Common myeloid progenitor, CD34-positive (primary cell): ENCODE results near the gene PLXNA4.

Experiments
- CTCF ChIA-PET: fragments of 350-600 bp; sonication (Branson Sonifier 250); formaldehyde crosslinking; loops from one replicate; lab custom pipeline; 2021; ENCODE audit warnings: antibody characterized with exemption; lab: Charles Lee
- POLR2A ChIA-PET: fragments of 350-600 bp; sonication (Branson Sonifier 250); formaldehyde crosslinking; loops from one replicate; lab custom pipeline; 2021; ENCODE audit warnings: antibody characterized with exemption; lab: Charles Lee
- DNase-seq, 3 donors: peaks; one replicate each; pipeline versions ENCODE4 v3.0.0 to v3.0.0-alpha.2; 2013
- H3K27ac ChIP-seq, 2 experiments: 1 replicate in 1 of 2; 2 replicates in 1 of 2; pipeline ENCODE4 v1.7.0; 2013; ENCODE audit warnings: inconsistent platforms in 2 of 2, low read length in 2 of 2, mild to moderate bottlenecking in 2 of 2, low read depth in 1 of 2, moderate library complexity in 1 of 2; ENCODE audit not compliant: severe bottlenecking in 2 of 2, insufficient read depth in 1 of 2, poor library complexity in 1 of 2
- H3K27me3 ChIP-seq, 5 experiments: replicated peaks in 2 of 5; 1 replicate in 3 of 5; 2 replicates in 2 of 5; pipeline versions ENCODE4 v1.6.1 to v1.7.0; 2013; ENCODE audit warnings: low read length in 4 of 5, mild to moderate bottlenecking in 2 of 5, moderate library complexity in 2 of 5, inconsistent platforms in 1 of 5; ENCODE audit not compliant: insufficient read depth in 5 of 5, control insufficient read depth in 4 of 5
- H3K36me3 ChIP-seq, 4 experiments: 1 replicate in 2 of 4; 2 replicates in 2 of 4; pipeline versions ENCODE4 v1.6.1 to v1.7.0; 2013; ENCODE audit warnings: low read length in 3 of 4, control low read depth in 1 of 4, mild to moderate bottlenecking in 1 of 4; ENCODE audit not compliant: control insufficient read depth in 4 of 4, insufficient read depth in 4 of 4
- H3K4me1 ChIP-seq, 4 experiments: 1 replicate in 3 of 4; 2 replicates in 1 of 4; pipeline versions ENCODE4 v1.6.1 to v1.7.1; 2013; ENCODE audit warnings: low read length in 3 of 4, mild to moderate bottlenecking in 3 of 4, control low read depth in 1 of 4, inconsistent platforms in 1 of 4, moderate library complexity in 1 of 4; ENCODE audit not compliant: control insufficient read depth in 4 of 4, insufficient read depth in 4 of 4; ENCODE audit errors: control extremely low read depth in 1 of 4
- H3K4me3 ChIP-seq, 7 experiments: 1 replicate in 4 of 7; 2 replicates in 3 of 7; pipeline versions ENCODE4 v1.5.1 to v1.7.0; 2013; ENCODE audit warnings: mild to moderate bottlenecking in 7 of 7, low read length in 6 of 7, moderate library complexity in 6 of 7, inconsistent platforms in 2 of 7, low read depth in 2 of 7, control low read depth in 1 of 7; ENCODE audit not compliant: insufficient read depth in 4 of 7, control insufficient read depth in 1 of 7; ENCODE audit errors: extremely low read depth in 1 of 7
- H3K9me3 ChIP-seq, 5 experiments: 1 replicate in 4 of 5; 2 replicates in 1 of 5; pipeline versions ENCODE4 v1.6.1 to v1.7.1; 2013; ENCODE audit warnings: low read length in 4 of 5, mild to moderate bottlenecking in 2 of 5, inconsistent platforms in 1 of 5, low read depth in 1 of 5, moderate library complexity in 1 of 5; ENCODE audit not compliant: control insufficient read depth in 4 of 5, insufficient read depth in 2 of 5; ENCODE audit errors: control extremely low read depth in 1 of 5
- WGBS: methylation state at CpG from one replicate; pipeline ENCODE4 v1.1.5; 2013; ENCODE audit not compliant: insufficient coverage; 5-methylcytosine and 5-hydroxymethylcytosine counted together

PLXNA4 gene

GRCh38 chr7:132190683-132191082 lies 385.6 kb downstream of the PLXNA4 start:
- CTCF ChIA-PET, result no interaction called here

GRCh38 chr7:132189881-132190280 lies 386.4 kb downstream of the PLXNA4 start:
- H3K27me3 ChIP-seq, result no peaks in the 10 kb centered on the region
- ChIA-PET POLR2A (no interaction called here), CTCF (no interaction called here)
- H3K4me1 ChIP-seq, result no peaks in the 10 kb centered on the region
- DNase-seq, result no peak
- H3K36me3 ChIP-seq, result no peaks in the 10 kb centered on the region
- H3K9me3 ChIP-seq, result peaks cover 0 to 24% (median 10%) of the 10 kb centered on the region in 5 experiments
- H3K4me3 ChIP-seq, result no peak overlapping the region
- no peak overlapping the region for H3K27ac ChIP-seq

More at GRCh38 chr7:132190683-132191082, 385.6 kb downstream of the PLXNA4 start:
- no peak overlapping the region for H3K4me3 ChIP-seq
- H3K4me1 ChIP-seq, result no peaks in the 10 kb centered on the region
- H3K27me3 ChIP-seq, result no peaks in the 10 kb centered on the region
- H3K27ac ChIP-seq, result no peak overlapping the region
- H3K9me3 ChIP-seq, result peaks cover 0 to 24% (median 10%) of the 10 kb centered on the region in 5 experiments
- DNase-seq, result no peak
- 93% methylated on average over 7 of the region's 7 CpGs for WGBS
- POLR2A ChIA-PET, result no interaction called here
- no peaks in the 10 kb centered on the region for H3K36me3 ChIP-seq

- Histone ChIP-seq H3K4me3 (no peak overlapping the region), H3K9me3 (peaks cover 0 to 24% (median 10%) of the 10 kb centered on the region in 5 experiments), H3K36me3 (no peaks in the 10 kb centered on the region), H3K27ac (no peak overlapping the region), H3K4me1 (no peaks in the 10 kb centered on the region), H3K27me3 (no peaks in the 10 kb centered on the region)
- 27% methylated on average over 3 of the region's 4 CpGs for WGBS
- no peak for DNase-seq
- POLR2A ChIA-PET, result no interaction called here
- CTCF ChIA-PET, result interaction anchor here (0.6 to 1.3 kb wide), 3 partner anchors 19 to 1596 kb away, joined by 3 to 4 read pairs (median 4); no protein-coding TSS in a partner anchor
These were observed 388.1 kb downstream of the PLXNA4 start for GRCh38 chr7:132187869-132188789.

GRCh38 chr7:132187391-132187790 lies 388.9 kb downstream of the PLXNA4 start:
- DNase-seq, result no peak
- Histone ChIP-seq H3K4me3 (no peak overlapping the region), H3K27ac (no peak overlapping the region), H3K9me3 (peaks cover 0 to 24% (median 10%) of the 10 kb centered on the region in 5 experiments), H3K27me3 (no peaks in the 10 kb centered on the region), H3K36me3 (no peaks in the 10 kb centered on the region), H3K4me1 (no peaks in the 10 kb centered on the region)
- 80% methylated on average over 1 of the region's 6 CpGs for WGBS
- POLR2A ChIA-PET, result no interaction called here
- CTCF ChIA-PET, result interaction anchor here (1.3 kb wide), 1 partner anchor 31 kb away, joined by 3 read pairs; no protein-coding TSS in a partner anchor

GRCh38 chr7:132185150-132185549 lies 391.1 kb downstream of the PLXNA4 start:
- 98% methylated on average over 7 of the region's 7 CpGs for WGBS

GRCh38 chr7:132183781-132184380 lies 392.4 kb downstream of the PLXNA4 start:
- 93% methylated on average over 7 of the region's 8 CpGs for WGBS
- CTCF ChIA-PET, result no interaction called here

More at GRCh38 chr7:132185150-132185549, 391.1 kb downstream of the PLXNA4 start:
- Histone ChIP-seq H3K27me3 (no peaks in the 10 kb centered on the region), H3K27ac (no peak overlapping the region), H3K4me1 (no peaks in the 10 kb centered on the region), H3K4me3 (no peak overlapping the region), H3K9me3 (peaks cover 0 to 24% (median 10%) of the 10 kb centered on the region in 5 experiments), H3K36me3 (no peaks in the 10 kb centered on the region)
- ChIA-PET CTCF (no interaction called here), POLR2A (no interaction called here)
- DNase-seq, result no peak

GRCh38 chr7:132182992-132183391 lies 393.3 kb downstream of the PLXNA4 start:
- WGBS, result 95% methylated on average over 4 of the region's 6 CpGs
- Histone ChIP-seq H3K4me3 (no peak overlapping the region), H3K9me3 (peaks cover 0 to 21% (median 10%) of the 10 kb centered on the region in 5 experiments), H3K4me1 (no peaks in the 10 kb centered on the region), H3K36me3 (no peaks in the 10 kb centered on the region), H3K27me3 (no peaks in the 10 kb centered on the region), H3K27ac (no peak overlapping the region)
- DNase-seq, result no peak
- ChIA-PET CTCF (no interaction called here), POLR2A (no interaction called here)

More at GRCh38 chr7:132183781-132184380, 392.4 kb downstream of the PLXNA4 start:
- no peak for DNase-seq
- Histone ChIP-seq H3K4me1 (no peaks in the 10 kb centered on the region), H3K9me3 (peaks cover 0 to 24% (median 10%) of the 10 kb centered on the region in 5 experiments), H3K27ac (no peak overlapping the region), H3K4me3 (no peak overlapping the region), H3K27me3 (no peaks in the 10 kb centered on the region), H3K36me3 (no peaks in the 10 kb centered on the region)
- POLR2A ChIA-PET, result no interaction called here
